ENCODE data around the gene MACC1.
"Not testable (repeated sequence)": the region's sequence is repeated elsewhere in the genome, so short reads cannot be mapped to it uniquely, and the experiment has no call there.

The MACC1 gene

DNA sequence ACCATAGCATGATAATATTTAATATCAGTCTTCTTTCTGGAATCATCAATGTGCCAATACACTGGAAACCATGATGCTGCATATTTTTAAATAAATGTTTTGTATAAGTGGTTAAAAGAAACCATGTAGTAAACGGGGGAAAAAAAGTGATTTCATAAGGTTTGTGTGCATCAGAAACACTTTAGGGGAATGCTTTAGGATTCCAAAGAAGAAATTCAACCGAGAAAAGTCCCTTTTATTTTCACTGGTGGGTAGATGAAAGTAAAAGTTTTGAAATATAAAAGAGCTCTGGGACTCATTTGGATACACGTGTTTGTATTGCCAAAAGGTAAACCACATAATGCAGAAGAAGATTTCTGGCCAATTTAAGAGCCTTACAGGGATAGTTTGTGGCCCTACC, 11.9 kb upstream of the MACC1 start:
- DNase-seq = no peak

GRCh38 chr7:20228654-20229053, 11.5 kb upstream of the MACC1 start:
- DNase-seq = no peak

GRCh38 chr7:20227291-20227795, 10.2 kb upstream of the MACC1 start:
- no peak for DNase-seq

DNA sequence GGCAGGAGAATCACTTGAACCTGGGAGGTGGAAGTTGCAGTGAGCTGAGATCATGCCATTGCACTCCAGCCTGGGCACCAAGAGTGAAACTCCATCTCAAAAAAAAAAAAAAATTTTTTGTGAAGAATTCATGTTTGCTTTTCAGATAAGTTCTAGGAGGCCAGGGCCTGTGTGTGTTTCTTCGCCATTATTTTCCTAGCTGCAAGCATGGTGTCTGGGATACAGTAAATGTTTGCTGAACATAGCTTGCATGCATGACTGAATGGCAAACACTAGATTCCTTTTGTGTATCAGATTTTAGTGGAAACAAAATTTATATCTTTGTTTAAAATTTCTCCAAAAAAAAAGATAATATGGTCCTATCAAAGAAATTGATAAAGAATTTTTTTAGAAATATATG, 9.7 kb upstream of the MACC1 start:
- no peak for DNase-seq

DNA sequence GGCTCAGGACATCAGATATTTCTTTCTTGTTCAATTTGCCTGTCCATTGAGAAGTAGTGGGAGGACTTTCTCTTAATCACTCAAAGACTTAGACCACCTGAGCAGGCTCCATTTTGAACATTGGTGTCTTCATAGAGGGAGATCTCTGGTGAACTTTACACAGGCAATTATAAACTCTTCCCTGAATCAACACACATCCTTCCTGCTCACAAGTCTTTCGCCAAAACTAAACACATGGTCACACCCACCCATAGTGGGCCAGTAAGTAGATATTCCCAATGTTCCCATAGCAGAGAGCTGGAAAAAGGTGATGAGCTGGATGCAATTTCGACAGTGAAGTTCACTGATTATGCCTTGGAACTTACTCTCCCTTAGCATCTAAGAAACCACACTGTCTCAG, 8.2 kb upstream of the MACC1 start:
- no peak for DNase-seq

DNA sequence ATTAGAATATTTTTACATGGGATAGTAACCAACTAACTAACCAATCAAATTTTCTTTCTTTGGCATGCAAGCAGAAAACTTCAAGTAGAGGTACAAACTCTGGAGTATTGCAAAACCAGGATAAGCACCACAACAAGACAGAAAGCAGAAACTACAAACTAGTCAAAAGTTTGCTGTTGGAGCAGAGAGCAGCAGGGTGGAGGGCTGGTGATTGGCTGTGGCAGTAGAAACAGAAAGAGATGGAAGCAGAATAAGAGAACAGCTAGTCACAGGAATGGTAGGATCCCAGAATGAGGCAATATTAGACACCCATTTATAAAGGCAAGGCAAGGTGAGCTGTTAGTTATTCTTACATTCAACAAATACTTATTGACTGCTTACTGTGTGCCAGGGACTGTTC, 6.8 kb upstream of the MACC1 start:
- no peak for DNase-seq

DNA sequence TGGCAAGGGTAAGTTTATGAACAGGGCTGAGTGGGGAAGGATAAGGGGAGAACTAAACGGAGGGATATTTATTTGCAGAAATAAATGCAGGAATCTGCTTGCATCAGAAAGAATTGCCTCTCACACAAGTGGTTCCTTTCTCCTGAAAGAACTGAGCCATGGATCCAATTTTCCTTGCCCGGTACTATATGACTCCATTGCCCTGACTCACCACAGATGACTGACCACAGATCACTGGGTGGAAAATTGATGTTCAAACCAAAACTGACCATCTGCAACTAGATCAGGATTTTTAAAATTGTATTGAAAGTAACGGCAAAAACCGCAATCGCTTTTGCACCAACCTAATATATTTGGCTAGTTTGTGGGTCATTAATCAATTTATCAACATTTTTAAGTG, 6.2 kb upstream of the MACC1 start:
- no peak for DNase-seq

GRCh38 chr7:20222219-20222828, 5.1 kb upstream of the MACC1 start:
- DNase-seq = no peak

DNA sequence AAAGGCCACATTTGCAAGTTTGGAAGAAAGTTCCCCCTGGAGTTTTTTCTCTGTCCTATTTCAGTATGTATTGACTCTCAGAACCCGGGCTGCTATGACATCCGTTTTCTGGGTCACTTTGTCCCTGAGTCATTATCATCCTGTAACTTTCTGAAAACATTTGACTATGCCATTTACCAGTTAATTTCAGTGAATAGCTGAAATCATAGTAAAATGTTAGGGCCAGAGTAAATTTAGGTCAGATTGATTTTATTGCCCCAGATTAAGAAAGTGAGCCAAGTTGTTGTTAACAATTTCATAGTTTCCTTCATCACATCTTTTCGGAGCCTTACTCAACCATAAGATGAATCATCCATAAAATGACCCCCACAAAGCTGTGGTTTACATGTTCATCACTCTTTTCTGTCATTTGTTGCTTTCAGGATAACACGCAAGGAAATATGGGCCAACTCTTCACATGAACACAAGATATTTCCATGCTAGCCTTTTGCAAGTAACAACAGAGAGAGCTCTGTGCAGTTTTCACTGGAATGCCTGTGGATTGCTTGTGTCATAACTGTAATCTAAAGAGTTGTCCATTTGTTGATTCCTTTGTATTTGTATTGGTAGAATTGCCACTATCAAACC, 3.9 kb upstream of the MACC1 start:
- DNase-seq = no peak

DNA sequence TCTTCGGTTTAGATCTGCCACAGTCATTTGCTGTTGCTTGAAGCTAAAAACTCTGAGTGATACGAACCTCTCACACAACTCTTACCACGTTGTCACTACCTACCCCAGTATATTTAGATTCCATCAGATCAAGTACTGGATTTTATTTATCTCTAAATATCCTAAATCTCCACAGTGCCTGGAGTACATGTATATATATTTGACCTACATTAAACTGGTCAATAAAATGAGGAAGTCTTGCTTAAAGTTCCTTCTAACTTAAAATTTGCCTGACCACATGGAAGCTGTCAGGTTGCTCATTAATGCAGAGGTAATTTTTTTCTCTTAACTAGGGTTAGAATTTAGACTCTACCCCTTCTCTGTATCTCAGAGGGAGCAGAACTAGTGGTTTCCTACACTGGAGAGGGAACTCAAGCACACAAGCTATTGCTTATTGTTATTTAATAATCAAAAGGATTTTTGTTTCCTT, 3.1 kb upstream of the MACC1 start:
- no peak for DNase-seq

DNA sequence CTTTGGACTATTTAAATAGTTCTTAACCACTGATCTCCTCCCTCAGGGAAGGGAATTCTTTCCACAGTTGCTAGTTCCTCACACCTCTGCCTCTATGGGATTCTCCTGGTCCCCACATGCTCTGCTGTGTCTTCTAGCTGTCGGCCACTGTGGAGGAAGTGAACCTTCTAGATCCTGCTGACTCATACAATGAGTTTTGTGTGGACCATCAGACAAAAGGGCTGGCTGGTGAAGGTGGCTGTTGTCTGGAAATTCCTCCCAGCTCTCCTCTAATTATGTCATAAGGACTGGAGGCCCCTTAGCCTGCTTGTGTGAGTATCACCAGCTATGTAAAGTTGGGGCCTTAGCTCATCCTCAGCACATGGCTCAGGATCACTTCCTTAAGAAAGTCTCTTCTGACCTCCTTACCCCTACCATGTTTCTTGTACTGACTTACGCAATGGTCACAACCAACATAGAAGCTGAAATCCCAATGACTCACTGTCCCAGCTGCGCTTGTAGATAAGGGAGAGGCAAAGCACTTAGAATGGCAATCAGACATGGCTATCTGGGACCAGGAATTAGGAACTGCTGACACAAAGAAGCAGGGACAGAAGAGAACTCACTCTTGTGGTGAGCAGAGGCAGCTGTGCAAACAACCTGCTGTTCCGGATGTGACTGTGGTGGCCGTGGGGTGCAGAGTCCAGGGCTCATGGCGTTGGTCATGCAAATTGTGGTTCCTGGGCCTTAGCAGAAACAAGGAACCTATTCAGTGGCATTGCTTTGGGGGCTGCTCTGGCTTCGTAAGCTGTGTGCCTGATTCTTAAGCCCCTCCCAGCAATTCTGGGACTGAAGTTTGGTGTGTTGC, 2.5 kb upstream of the MACC1 start:
- DNase-seq = no peak

DNA sequence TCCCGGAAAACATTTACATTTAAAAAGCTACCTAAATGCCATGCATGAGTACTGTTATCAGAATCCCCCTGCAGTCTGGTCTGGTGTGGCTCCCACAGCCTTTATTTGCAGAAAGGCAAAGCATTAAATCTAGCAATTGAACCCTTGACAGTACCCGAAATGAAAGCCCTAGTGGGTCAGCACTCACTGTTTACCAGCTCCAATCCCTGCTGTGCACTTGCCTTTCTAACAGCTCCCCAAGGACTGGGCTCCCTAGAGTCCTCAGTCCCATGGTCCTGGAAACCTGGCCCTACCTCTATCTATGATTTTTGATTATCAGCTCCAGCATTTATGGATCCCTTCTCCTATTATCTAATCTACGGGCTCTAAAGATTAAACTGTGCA, 1.9 kb upstream of the MACC1 start:
- no peak for DNase-seq

- no peak for DNase-seq
Measured at GRCh38 chr7:20218279-20218678, 1.1 kb upstream of the MACC1 start.

DNA sequence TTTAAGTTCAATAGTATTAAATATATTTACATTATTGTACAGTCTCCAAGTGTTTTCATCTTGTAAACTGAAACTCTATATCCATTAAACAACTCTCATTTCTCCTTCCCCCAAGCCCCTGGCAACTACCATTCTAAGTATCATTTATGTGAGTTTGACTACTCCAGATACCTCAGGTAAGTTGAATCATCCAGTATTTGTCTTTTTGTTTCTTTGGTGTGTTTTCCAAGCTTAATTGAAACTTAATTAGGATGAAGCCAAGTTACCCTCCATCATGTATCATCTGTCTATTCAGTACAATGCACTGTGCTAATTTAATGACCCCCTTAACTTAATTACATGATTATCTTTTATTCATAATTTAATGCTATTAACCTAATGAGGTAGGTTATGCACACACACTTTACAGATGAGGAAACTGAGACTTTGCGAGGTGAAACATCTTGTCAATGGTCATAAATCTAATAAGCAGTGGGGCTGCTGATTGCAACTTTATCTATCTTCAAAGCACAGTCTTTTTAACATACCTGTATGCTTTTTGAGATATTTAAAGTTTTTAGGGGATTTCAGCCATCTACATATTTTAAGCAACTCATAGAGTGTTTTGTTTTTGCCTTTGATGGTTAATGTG, 663 bp downstream of the MACC1 start:
- DNase-seq = no peak

GRCh38 chr7:20214921-20215669, 2.1 kb downstream of the MACC1 start:
- no peak for DNase-seq

- no peak for DNase-seq
Measured at GRCh38 chr7:20214132-20214531, 3.1 kb downstream of the MACC1 start.

DNA sequence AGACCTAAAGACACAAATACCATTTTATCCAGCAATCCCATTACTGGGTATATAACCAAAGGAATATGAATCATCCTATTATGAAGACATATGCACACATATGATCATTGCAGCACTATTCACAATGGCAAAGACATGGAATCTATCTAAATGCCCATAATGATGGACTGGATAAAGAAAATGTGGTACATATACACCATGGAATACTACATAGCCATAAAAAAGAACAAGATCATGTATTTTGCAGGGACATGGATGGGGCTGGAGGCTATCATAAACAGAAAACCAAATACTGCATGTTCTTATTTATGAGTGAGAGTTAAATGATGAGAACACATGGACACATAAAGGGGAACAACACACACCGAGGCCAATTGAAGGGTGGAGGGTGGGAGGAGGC, 3.8 kb downstream of the MACC1 start:
- no peak for DNase-seq

GRCh38 chr7:20211376-20211775, 5.8 kb downstream of the MACC1 start:
- no peak for DNase-seq

DNA sequence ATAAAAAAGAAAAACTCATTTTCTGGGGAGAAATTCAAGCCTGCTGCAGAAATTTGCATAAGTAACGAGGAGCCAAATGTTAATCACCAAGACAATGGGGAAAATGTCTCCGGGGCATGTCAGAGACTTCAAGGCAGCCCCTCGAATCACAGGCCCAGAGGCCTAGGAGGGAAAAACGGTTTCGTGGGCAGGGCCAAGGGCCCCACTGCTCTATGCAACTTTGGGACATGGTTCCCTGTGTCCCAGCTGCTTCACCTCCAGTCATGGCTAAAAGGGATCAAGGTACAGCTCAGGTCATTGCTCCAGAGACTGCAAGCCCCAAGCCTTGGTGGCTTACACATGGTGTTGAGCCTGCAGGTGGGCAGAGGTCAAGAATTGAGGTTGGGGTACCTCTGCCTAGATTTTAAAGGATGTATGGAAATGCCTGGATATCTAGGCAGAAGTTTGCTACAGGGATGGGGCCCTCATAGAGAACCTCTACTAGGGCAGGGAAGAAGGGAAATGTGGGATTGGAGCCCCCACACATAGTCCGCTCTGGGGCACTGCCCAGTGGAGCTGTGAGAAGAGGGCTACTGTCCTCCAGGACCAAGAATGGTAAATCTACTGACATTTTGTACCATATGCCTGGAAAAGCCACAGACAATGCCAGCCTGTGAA, 8.4 kb downstream of the MACC1 start:
- no peak for DNase-seq

DNA sequence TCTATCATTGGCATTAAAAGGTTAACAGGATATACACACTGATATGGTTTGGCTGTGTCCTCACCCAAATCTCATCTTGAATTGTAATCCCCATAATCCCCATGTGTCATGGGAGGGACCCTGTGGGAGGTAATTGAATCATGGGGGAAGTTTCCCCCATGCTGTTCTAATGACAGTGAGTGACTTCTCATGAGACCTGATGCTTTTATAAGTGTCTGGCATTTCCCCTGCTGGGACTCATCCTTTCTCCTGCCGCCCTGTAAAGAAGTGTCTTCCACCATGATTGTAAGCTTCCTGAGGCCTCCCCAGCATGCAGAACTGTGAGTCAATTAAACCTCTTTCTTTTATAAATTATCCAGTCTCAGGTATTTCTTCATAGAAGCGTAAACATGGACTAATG, 9.4 kb downstream of the MACC1 start:
- DNase-seq = not testable (repeated sequence)

DNA sequence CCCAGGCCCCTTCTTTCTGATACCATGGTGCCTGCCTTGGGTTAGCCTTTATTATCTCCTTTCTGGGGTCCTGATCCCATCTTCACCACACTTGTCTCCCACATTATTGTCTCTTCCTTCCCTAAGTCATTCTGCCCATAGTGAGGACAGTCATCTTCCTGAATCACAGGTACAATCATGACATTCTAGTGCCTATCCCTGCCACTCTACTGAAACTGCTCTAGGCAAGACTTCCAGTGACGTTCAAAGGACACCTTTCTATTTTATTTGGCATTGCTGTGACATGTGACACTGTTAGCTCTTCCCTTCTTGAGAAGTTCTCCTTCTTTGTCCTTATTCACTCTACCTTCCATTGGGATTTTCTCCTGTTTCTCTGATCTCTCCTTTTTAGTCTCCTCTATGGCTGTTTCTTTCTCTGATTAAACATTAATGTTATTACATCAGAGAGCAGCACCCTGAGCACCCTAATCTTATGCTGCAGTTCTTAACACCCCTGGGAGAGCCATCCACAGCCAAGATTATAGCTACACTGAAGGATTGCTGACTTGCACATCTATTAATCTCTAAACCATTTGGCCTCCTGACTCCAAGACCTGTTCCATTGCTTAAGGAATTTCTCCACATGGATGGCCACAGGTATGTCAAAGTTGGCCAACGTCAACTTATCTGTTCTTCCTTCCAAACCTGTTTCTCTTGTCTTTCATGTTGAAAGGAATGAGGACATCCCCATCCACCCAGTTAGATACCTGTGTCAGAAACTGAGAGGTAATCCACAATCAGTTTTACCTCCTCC, 10.9 kb downstream of the MACC1 start:
- no peak for DNase-seq
